Osteocyte (in vitro differentiated cells): ENCODE results near the gene FHIP1A. TPM values are rescaled to one million over a fixed set of nuclear protein-coding genes. Genes with fewer than 3 reads are reported as not detected.
A peak's percentile ranks its signal among the peaks of the same experiment; 100 is the strongest.

ENCODE experiments used
- DNase-seq: peaks from one replicate; pipeline ENCODE4 v3.0.0; 2021; ENCODE audit warnings: mixed read lengths; ENCODE audit not compliant: unreplicated experiment; ENCODE audit errors: extremely low spot score
- H3K27ac Mint-ChIP-seq: one replicate; pipeline ENCODE4 v1.8.0; 2021; ENCODE audit warnings: mild to moderate bottlenecking, mixed read lengths; ENCODE audit not compliant: unreplicated experiment
- H3K27me3 Mint-ChIP-seq: one replicate; pipeline ENCODE4 v1.8.0; 2021; ENCODE audit warnings: mixed read lengths; ENCODE audit not compliant: unreplicated experiment
- H3K36me3 Mint-ChIP-seq: one replicate; pipeline ENCODE4 v1.8.0; 2021; ENCODE audit warnings: mixed read lengths; ENCODE audit not compliant: unreplicated experiment
- H3K4me1 Mint-ChIP-seq: one replicate; pipeline ENCODE4 v1.8.0; 2021; ENCODE audit warnings: mixed read lengths; ENCODE audit not compliant: unreplicated experiment
- H3K4me3 Mint-ChIP-seq: one replicate; pipeline ENCODE4 v1.8.0; 2021; ENCODE audit warnings: mild to moderate bottlenecking, moderate library complexity, mixed read lengths; ENCODE audit not compliant: unreplicated experiment
- H3K9me3 Mint-ChIP-seq: one replicate; pipeline ENCODE4 v1.8.0; 2021; ENCODE audit warnings: mixed read lengths; ENCODE audit not compliant: unreplicated experiment
- CTCF ChIP-seq: fragments of 200-600 bp; sonication (generic); IDR thresholded peaks from 2 replicates; pipeline ENCODE4 v1.5.0; 2021; ENCODE audit warnings: antibody characterized with exemption, mild to moderate bottlenecking, moderate library complexity
- long read RNA-seq: library from polyadenylated mRNA; unstranded; transcript quantifications from one replicate; pipeline ENCODE4 v2.0.0, GENCODE V29; 2021
- total RNA-seq: library from RNA; stranded (reverse); gene quantifications from 2 replicates; pipeline ENCODE4 v1.2.1, GENCODE V29; 2021

FHIP1A gene
- total RNA-seq: 0.86 and 0.94 TPM in 2 replicates
- long read RNA-seq: 0 reads

GRCh38 chr4:151408630-151409469 is at the start of gene FHIP1A:
Gene FHIP1A, plus strand, starts transcription at chr4:151409176. Its CDS starts 157,084 bp downstream, at chr4:151566260.
- no peaks in the 10 kb centered on the region for H3K9me3 Mint-ChIP-seq
- H3K4me1 Mint-ChIP-seq: peaks cover 17% of the 10 kb centered on the region
- H3K27me3 Mint-ChIP-seq: peaks cover 5% of the 10 kb centered on the region
- peak; percentile 12 for TF ChIP-seq CTCF
- peak within 1 kb of the TSS; percentile 87 for H3K4me3 Mint-ChIP-seq
- DNase-seq: peak; percentile 89
- peak within 1 kb of the TSS; percentile 73 for H3K27ac Mint-ChIP-seq
- no peaks in the 10 kb centered on the region for H3K36me3 Mint-ChIP-seq

GRCh38 chr4:151359576-151359975 is 49.4 kb upstream of the FHIP1A start:
- H3K27ac Mint-ChIP-seq: no peak overlapping the region
- no peaks in the 10 kb centered on the region for H3K9me3 Mint-ChIP-seq
- H3K4me3 Mint-ChIP-seq: no peak overlapping the region
- peaks cover 3% of the 10 kb centered on the region for H3K4me1 Mint-ChIP-seq
- DNase-seq: no peak
- H3K27me3 Mint-ChIP-seq: no peaks in the 10 kb centered on the region
- H3K36me3 Mint-ChIP-seq: no peaks in the 10 kb centered on the region
- TF ChIP-seq CTCF: no peak

GRCh38 chr4:151361126-151361525 is 47.9 kb upstream of the FHIP1A start:
- no peak for TF ChIP-seq CTCF
- no peaks in the 10 kb centered on the region for H3K9me3 Mint-ChIP-seq
- DNase-seq: no peak
- no peak overlapping the region for H3K4me3 Mint-ChIP-seq
- peaks cover 3% of the 10 kb centered on the region for H3K4me1 Mint-ChIP-seq
- no peaks in the 10 kb centered on the region for H3K36me3 Mint-ChIP-seq
- no peak overlapping the region for H3K27ac Mint-ChIP-seq
- H3K27me3 Mint-ChIP-seq: no peaks in the 10 kb centered on the region

GRCh38 chr4:151361966-151362365 is 47.0 kb upstream of the FHIP1A start:
- no peaks in the 10 kb centered on the region for H3K9me3 Mint-ChIP-seq
- H3K36me3 Mint-ChIP-seq: no peaks in the 10 kb centered on the region
- no peak overlapping the region for H3K27ac Mint-ChIP-seq
- DNase-seq: no peak
- H3K27me3 Mint-ChIP-seq: no peaks in the 10 kb centered on the region
- no peak for TF ChIP-seq CTCF
- no peak overlapping the region for H3K4me3 Mint-ChIP-seq
- peaks cover 3% of the 10 kb centered on the region for H3K4me1 Mint-ChIP-seq

GRCh38 chr4:151362404-151363164 is 46.4 kb upstream of the FHIP1A start:
- H3K36me3 Mint-ChIP-seq: no peaks in the 10 kb centered on the region
- no peaks in the 10 kb centered on the region for H3K9me3 Mint-ChIP-seq
- H3K27me3 Mint-ChIP-seq: no peaks in the 10 kb centered on the region
- peak; percentile 99 for TF ChIP-seq CTCF
- DNase-seq: peak; percentile 91
- peak overlapping the region; percentile 34 for H3K27ac Mint-ChIP-seq
- H3K4me3 Mint-ChIP-seq: no peak overlapping the region
- peaks cover 3% of the 10 kb centered on the region for H3K4me1 Mint-ChIP-seq
